GM12878 (cell line): ENCODE measurements around the gene ZNF879. TPM values are rescaled to one million over a fixed set of nuclear protein-coding genes. Genes with fewer than 3 reads are reported as not detected.

Source experiments
- BHLHE40 ChIP-seq, 2 experiments: fragments of 450-650 bp in 1 of 2; IDR thresholded peaks; 2 replicates each; pipeline ENCODE4 v1.6.1; 2011 to 2017; ENCODE audit warnings: low read depth in 2 of 2, borderline replicate concordance in 1 of 2, improper control_type of control experiment in 1 of 2, low read length in 1 of 2, mild to moderate bottlenecking in 1 of 2
- CBFB ChIP-seq: IDR thresholded peaks from 2 replicates; pipeline ENCODE4 v1.6.1; 2016; ENCODE audit warnings: antibody characterized with exemption, low read depth
- CBX5 ChIP-seq: sonication (generic); IDR thresholded peaks from 2 replicates; pipeline ENCODE4 v1.6.1; 2016; ENCODE audit warnings: low read depth, moderate library complexity, mild to moderate bottlenecking, inconsistent platforms
- KLF5 ChIP-seq: fragments of 450-650 bp; IDR thresholded peaks from 2 replicates; pipeline ENCODE4 v1.6.1; 2014; ENCODE audit warnings: mild to moderate bottlenecking; ENCODE audit not compliant: partially characterized antibody
- POLR2AphosphoS5 ChIP-seq: IDR thresholded peaks from 2 replicates; pipeline ENCODE4 v1.6.1; 2011; ENCODE audit warnings: mild to moderate bottlenecking, low read length, inconsistent platforms
- SREBF2 ChIP-seq: IDR thresholded peaks from 2 replicates; pipeline ENCODE4 v1.6.1; 2012; ENCODE audit warnings: mild to moderate bottlenecking, low read length
- TCF12 ChIP-seq: IDR thresholded peaks from 2 replicates; pipeline ENCODE4 v1.6.1; 2011; ENCODE audit warnings: low read depth, mild to moderate bottlenecking, low read length
- YY1 ChIP-seq: IDR thresholded peaks from 2 replicates; pipeline ENCODE4 v1.6.1; 2011; ENCODE audit warnings: low read depth, mild to moderate bottlenecking, low read length
- ZBED1 ChIP-seq: IDR thresholded peaks from 2 replicates; pipeline ENCODE4 v1.6.1; 2016; ENCODE audit warnings: borderline replicate concordance
- ZNF24 ChIP-seq: fragments of 450-650 bp; IDR thresholded peaks from 2 replicates; pipeline ENCODE4 v1.6.1; 2017; ENCODE audit warnings: antibody characterized with exemption, mild to moderate bottlenecking
- polyA plus RNA-seq, 11 experiments: library from polyadenylated mRNA; depleted of rRNA in 4 of 11; unstranded in 6 of 11; stranded (reverse) in 5 of 11; fragments of >200 nt; fragmentation: Nextera tagmentation in 4 of 11; fragmentation: Illumina TruSeq in 1 of 11; extraction: Ambion mirVana in 4 of 11; extraction: Trizol in 1 of 11; gene quantifications; 1 replicate in 1 of 11; 2 replicates in 10 of 11; pipeline versions ENCODE4 v1.2.1 to v1.2.3, GENCODE V29; 2011 to 2016; ENCODE audit warnings: inconsistent platforms in 2 of 11, missing spikeins in 2 of 11, low read depth in 1 of 11
- total RNA-seq, 4 experiments: library from RNA; depleted of rRNA in 3 of 4; stranded (reverse); fragments of >200 nt in 3 of 4; fragmentation: Illumina TruSeq in 1 of 4; extraction: Trizol in 1 of 4; gene quantifications; 2 replicates each; pipeline versions ENCODE4 v1.2.1 to v1.2.3, GENCODE V29; 2013 to 2021
- TF ChIP-seq, protein P1 (sequence below): fragments of 450-650 bp; IDR thresholded peaks from 2 replicates; pipeline ENCODE4 v1.6.1; 2017; ENCODE audit warnings: mild to moderate bottlenecking, moderate library complexity
- TF ChIP-seq, protein P2 (sequence below): fragments of 450-650 bp; formaldehyde crosslinking; IDR thresholded peaks from 2 replicates; pipeline ENCODE4 v1.4.0; 2022; ENCODE audit warnings: mild to moderate bottlenecking, moderate library complexity
- TF ChIP-seq, protein P3 (sequence below): fragments of 450-650 bp; IDR thresholded peaks from 2 replicates; pipeline ENCODE4 v1.6.1; 2017; ENCODE audit warnings: mild to moderate bottlenecking, moderate library complexity
- TF ChIP-seq, protein P4 (sequence below): IDR thresholded peaks from 2 replicates; pipeline ENCODE4 v1.6.1; 2012; ENCODE audit warnings: low read length, inconsistent platforms
- TF ChIP-seq, protein P5 (sequence below): IDR thresholded peaks from 2 replicates; pipeline ENCODE4 v1.6.1; 2011; ENCODE audit warnings: mild to moderate bottlenecking, low read depth, low read length, moderate library complexity; ENCODE audit not compliant: insufficient replicate concordance

The ZNF879 gene
- total and polyA plus RNA-seq, 10 of the 15 experiments (the other 5 are each of a cell fraction or from before 2014, with no cell fraction given) = 0.03 TPM; not detected in 9

DNA sequence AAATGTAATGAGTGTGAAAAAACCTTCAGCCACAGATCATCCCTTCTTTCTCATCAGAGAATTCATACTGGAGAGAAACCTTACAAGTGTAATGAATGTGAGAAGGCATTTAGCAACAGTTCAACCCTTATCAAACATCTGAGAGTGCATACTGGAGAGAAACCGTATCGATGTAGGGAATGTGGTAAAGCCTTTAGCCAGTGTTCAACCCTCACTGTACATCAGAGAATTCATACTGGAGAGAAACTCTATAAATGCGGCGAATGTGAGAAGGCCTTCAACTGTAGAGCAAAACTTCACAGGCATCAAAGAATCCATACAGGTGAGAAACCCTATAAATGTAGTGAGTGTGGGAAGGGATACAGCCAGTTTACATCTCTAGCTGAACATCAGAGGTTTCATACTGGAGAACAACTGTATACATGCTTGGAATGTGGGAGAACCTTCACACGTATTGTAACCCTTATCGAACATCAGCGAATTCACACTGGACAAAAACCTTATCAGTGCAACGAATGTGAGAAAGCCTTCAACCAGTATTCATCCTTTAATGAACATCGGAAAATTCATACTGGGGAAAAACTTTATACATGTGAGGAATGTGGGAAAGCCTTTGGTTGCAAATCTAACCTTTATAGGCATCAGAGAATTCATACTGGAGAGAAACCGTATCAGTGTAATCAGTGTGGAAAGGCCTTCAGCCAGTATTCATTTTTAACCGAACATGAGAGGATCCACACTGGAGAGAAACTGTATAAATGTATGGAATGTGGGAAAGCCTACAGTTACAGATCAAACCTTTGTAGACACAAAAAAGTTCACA lies 55.8 kb downstream of the ZNF879 start (continued):
- TF ChIP-seq, protein P1, sequence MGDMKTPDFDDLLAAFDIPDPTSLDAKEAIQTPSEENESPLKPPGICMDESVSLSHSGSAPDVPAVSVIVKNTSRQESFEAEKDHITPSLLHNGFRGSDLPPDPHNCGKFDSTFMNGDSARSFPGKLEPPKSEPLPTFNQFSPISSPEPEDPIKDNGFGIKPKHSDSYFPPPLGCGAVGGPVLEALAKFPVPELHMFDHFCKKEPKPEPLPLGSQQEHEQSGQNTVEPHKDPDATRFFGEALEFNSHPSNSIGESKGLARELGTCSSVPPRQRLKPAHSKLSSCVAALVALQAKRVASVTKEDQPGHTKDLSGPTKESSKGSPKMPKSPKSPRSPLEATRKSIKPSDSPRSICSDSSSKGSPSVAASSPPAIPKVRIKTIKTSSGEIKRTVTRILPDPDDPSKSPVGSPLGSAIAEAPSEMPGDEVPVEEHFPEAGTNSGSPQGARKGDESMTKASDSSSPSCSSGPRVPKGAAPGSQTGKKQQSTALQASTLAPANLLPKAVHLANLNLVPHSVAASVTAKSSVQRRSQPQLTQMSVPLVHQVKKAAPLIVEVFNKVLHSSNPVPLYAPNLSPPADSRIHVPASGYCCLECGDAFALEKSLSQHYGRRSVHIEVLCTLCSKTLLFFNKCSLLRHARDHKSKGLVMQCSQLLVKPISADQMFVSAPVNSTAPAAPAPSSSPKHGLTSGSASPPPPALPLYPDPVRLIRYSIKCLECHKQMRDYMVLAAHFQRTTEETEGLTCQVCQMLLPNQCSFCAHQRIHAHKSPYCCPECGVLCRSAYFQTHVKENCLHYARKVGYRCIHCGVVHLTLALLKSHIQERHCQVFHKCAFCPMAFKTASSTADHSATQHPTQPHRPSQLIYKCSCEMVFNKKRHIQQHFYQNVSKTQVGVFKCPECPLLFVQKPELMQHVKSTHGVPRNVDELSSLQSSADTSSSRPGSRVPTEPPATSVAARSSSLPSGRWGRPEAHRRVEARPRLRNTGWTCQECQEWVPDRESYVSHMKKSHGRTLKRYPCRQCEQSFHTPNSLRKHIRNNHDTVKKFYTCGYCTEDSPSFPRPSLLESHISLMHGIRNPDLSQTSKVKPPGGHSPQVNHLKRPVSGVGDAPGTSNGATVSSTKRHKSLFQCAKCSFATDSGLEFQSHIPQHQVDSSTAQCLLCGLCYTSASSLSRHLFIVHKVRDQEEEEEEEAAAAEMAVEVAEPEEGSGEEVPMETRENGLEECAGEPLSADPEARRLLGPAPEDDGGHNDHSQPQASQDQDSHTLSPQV = peak; percentile 95
- TF ChIP-seq TCF12 = no peak
- no peak for TF ChIP-seq YY1
- TF ChIP-seq SREBF2 = no peak
- no peak for TF ChIP-seq KLF5
- peak; percentile 54; the same call in 1 of the 2 replicates for TF ChIP-seq ZNF24
- no peak for TF ChIP-seq BHLHE40 (IDR thresholded peaks at IDR 0.05; ENCODE audit: borderline replicate concordance in 1 of 2, low read depth in 2 of 2, low read length in 1 of 2)
- TF ChIP-seq POLR2AphosphoS5 = no peak
- no peak for TF ChIP-seq CBFB
- TF ChIP-seq CBX5 = no peak
- TF ChIP-seq, protein P2, sequence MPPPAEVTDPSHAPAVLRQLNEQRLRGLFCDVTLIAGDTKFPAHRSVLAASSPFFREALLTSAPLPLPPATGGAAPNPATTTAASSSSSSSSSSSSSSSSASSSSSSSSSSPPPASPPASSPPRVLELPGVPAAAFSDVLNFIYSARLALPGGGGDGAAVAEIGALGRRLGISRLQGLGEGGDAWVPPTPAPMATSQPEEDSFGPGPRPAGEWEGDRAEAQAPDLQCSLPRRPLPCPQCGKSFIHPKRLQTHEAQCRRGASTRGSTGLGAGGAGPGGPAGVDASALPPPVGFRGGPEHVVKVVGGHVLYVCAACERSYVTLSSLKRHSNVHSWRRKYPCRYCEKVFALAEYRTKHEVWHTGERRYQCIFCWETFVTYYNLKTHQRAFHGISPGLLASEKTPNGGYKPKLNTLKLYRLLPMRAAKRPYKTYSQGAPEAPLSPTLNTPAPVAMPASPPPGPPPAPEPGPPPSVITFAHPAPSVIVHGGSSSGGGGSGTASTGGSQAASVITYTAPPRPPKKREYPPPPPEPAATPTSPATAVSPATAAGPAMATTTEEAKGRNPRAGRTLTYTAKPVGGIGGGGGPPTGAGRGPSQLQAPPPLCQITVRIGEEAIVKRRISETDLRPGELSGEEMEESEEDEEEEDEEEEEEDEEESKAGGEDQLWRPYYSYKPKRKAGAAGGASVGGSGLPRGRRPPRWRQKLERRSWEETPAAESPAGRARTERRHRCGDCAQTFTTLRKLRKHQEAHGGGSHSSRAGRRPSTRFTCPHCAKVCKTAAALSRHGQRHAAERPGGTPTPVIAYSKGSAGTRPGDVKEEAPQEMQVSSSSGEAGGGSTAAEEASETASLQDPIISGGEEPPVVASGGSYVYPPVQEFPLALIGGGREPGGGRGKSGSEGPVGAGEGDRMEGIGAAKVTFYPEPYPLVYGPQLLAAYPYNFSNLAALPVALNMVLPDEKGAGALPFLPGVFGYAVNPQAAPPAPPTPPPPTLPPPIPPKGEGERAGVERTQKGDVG (CRISPR knock-in tag) = no peak
- TF ChIP-seq, protein P3, sequence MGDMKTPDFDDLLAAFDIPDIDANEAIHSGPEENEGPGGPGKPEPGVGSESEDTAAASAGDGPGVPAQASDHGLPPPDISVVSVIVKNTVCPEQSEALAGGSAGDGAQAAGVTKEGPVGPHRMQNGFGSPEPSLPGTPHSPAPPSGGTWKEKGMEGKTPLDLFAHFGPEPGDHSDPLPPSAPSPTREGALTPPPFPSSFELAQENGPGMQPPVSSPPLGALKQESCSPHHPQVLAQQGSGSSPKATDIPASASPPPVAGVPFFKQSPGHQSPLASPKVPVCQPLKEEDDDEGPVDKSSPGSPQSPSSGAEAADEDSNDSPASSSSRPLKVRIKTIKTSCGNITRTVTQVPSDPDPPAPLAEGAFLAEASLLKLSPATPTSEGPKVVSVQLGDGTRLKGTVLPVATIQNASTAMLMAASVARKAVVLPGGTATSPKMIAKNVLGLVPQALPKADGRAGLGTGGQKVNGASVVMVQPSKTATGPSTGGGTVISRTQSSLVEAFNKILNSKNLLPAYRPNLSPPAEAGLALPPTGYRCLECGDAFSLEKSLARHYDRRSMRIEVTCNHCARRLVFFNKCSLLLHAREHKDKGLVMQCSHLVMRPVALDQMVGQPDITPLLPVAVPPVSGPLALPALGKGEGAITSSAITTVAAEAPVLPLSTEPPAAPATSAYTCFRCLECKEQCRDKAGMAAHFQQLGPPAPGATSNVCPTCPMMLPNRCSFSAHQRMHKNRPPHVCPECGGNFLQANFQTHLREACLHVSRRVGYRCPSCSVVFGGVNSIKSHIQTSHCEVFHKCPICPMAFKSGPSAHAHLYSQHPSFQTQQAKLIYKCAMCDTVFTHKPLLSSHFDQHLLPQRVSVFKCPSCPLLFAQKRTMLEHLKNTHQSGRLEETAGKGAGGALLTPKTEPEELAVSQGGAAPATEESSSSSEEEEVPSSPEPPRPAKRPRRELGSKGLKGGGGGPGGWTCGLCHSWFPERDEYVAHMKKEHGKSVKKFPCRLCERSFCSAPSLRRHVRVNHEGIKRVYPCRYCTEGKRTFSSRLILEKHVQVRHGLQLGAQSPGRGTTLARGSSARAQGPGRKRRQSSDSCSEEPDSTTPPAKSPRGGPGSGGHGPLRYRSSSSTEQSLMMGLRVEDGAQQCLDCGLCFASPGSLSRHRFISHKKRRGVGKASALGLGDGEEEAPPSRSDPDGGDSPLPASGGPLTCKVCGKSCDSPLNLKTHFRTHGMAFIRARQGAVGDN = peak; percentile 89
- TF ChIP-seq, protein P4, sequence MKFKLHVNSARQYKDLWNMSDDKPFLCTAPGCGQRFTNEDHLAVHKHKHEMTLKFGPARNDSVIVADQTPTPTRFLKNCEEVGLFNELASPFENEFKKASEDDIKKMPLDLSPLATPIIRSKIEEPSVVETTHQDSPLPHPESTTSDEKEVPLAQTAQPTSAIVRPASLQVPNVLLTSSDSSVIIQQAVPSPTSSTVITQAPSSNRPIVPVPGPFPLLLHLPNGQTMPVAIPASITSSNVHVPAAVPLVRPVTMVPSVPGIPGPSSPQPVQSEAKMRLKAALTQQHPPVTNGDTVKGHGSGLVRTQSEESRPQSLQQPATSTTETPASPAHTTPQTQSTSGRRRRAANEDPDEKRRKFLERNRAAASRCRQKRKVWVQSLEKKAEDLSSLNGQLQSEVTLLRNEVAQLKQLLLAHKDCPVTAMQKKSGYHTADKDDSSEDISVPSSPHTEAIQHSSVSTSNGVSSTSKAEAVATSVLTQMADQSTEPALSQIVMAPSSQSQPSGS = no peak
- no peak for TF ChIP-seq ZBED1
- TF ChIP-seq, protein P5, sequence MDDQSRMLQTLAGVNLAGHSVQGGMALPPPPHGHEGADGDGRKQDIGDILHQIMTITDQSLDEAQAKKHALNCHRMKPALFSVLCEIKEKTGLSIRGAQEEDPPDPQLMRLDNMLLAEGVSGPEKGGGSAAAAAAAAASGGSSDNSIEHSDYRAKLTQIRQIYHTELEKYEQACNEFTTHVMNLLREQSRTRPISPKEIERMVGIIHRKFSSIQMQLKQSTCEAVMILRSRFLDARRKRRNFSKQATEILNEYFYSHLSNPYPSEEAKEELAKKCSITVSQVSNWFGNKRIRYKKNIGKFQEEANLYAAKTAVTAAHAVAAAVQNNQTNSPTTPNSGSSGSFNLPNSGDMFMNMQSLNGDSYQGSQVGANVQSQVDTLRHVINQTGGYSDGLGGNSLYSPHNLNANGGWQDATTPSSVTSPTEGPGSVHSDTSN = no peak
